SK-N-SH treated with all-trans-retinoic acid at 6 μM for 48 hours (cell line): Measurements from ENCODE around the gene CLTCL1.
A peak's percentile ranks its signal among the peaks of the same experiment; 100 is the strongest.

ENCODE experiments used
- ATAC-seq: fragments of 200-7000 bp; cut with Tn5 transposase; 3 replicates; pipeline ENCODE4 v1.9.1; 2020; ENCODE audit warnings: mild to moderate bottlenecking, moderate library complexity
- ARNTL ChIP-seq: fragments of 450-650 bp; formaldehyde crosslinking; IDR thresholded peaks from 2 replicates; pipeline ENCODE4 v1.5.0; 2020; ENCODE audit warnings: low read depth, mild to moderate bottlenecking, moderate library complexity, borderline replicate concordance
- BACH2 ChIP-seq: fragments of 250-450 bp; sonication (Bioruptor Pico); IDR thresholded peaks from 2 replicates; pipeline ENCODE4 v1.9.0; 2021; ENCODE audit warnings: mild to moderate bottlenecking, borderline replicate concordance
- CREB5 ChIP-seq: fragments of 250-450 bp; sonication (Bioruptor Pico); IDR thresholded peaks from 2 replicates; pipeline ENCODE4 v1.5.1; 2020; ENCODE audit warnings: low read depth, mild to moderate bottlenecking, moderate library complexity
- CSDC2 ChIP-seq: fragments of 250-450 bp; sonication (Bioruptor Pico); IDR thresholded peaks from 2 replicates; pipeline ENCODE4 v1.5.0; 2020; ENCODE audit warnings: mild to moderate bottlenecking, moderate library complexity
- CSRNP3 ChIP-seq: fragments of 250-450 bp; sonication (Bioruptor Pico); IDR thresholded peaks from 2 replicates; pipeline ENCODE4 v1.5.1; 2021; ENCODE audit warnings: mild to moderate bottlenecking, moderate library complexity
- ESRRG ChIP-seq: fragments of 250-450 bp; sonication (Bioruptor Pico); IDR thresholded peaks from 2 replicates; pipeline ENCODE4 v1.6.1; 2021; ENCODE audit warnings: mild to moderate bottlenecking
- GLIS3 ChIP-seq: fragments of 250-450 bp; sonication (Bioruptor Pico); IDR thresholded peaks from 2 replicates; pipeline ENCODE4 v1.5.0; 2020; ENCODE audit warnings: mild to moderate bottlenecking, moderate library complexity
- ISL1 ChIP-seq: fragments of 250-450 bp; sonication (Bioruptor Pico); IDR thresholded peaks from 2 replicates; pipeline ENCODE4 v2.1.2; 2022; ENCODE audit warnings: mild to moderate bottlenecking, moderate library complexity
- PATZ1 ChIP-seq: fragments of 250-450 bp; sonication (Bioruptor Pico); IDR thresholded peaks from 2 replicates; pipeline ENCODE4 v1.8.0; 2020; ENCODE audit warnings: mild to moderate bottlenecking, moderate library complexity, borderline replicate concordance
- PPARA ChIP-seq: fragments of 250-450 bp; sonication (Bioruptor Pico); IDR thresholded peaks from 2 replicates; pipeline ENCODE4 v1.5.0; 2020; ENCODE audit warnings: mild to moderate bottlenecking, borderline replicate concordance
- SNAI2 ChIP-seq: fragments of 250-450 bp; sonication (Bioruptor Pico); IDR thresholded peaks from 2 replicates; pipeline ENCODE4 v1.5.0; 2020; ENCODE audit warnings: mild to moderate bottlenecking, moderate library complexity
- TCF4 ChIP-seq: fragments of 250-450 bp; sonication (Bioruptor Pico); IDR thresholded peaks from 2 replicates; pipeline ENCODE4 v1.8.0; 2021; ENCODE audit warnings: mild to moderate bottlenecking, moderate library complexity, borderline replicate concordance
- TSHZ2 ChIP-seq: fragments of 250-450 bp; sonication (Bioruptor Pico); IDR thresholded peaks from 2 replicates; pipeline ENCODE4 v1.5.0; 2020; ENCODE audit warnings: mild to moderate bottlenecking, moderate library complexity
- ZC3H10 ChIP-seq: fragments of 250-450 bp; sonication (Bioruptor Pico); IDR thresholded peaks from 2 replicates; pipeline ENCODE4 v1.5.1; 2021; ENCODE audit warnings: mild to moderate bottlenecking, moderate library complexity
- ZFP3 ChIP-seq: fragments of 250-450 bp; sonication (Bioruptor Pico); IDR thresholded peaks from 2 replicates; pipeline ENCODE4 v1.5.0; 2020; ENCODE audit warnings: mild to moderate bottlenecking, moderate library complexity
- ZNF565 ChIP-seq: fragments of 450-650 bp; formaldehyde crosslinking; conservative IDR thresholded peaks from 2 replicates; pipeline ENCODE4 v1.5.0; 2020; ENCODE audit warnings: low read depth, mild to moderate bottlenecking, moderate library complexity
- ZNF70 ChIP-seq: fragments of 450-650 bp; formaldehyde crosslinking; IDR thresholded peaks from 2 replicates; pipeline ENCODE4 v1.5.0; 2020; ENCODE audit warnings: mild to moderate bottlenecking, moderate library complexity
- ZNF8 ChIP-seq: fragments of 450-650 bp; formaldehyde crosslinking; IDR thresholded peaks from 2 replicates; pipeline ENCODE4 v1.5.0; 2020; ENCODE audit warnings: mild to moderate bottlenecking, moderate library complexity

CLTCL1 gene

GRCh38 chr22:19179497-19180048 lies 111.9 kb downstream of the CLTCL1 start:
- ATAC-seq = peak; percentile 87
- TF ChIP-seq ZFP3 (CRISPR knock-in tag) (no peak), TCF4 (CRISPR knock-in tag) (no peak), CSDC2 (CRISPR knock-in tag) (no peak), ZNF8 (no peak), ISL1 (CRISPR knock-in tag) (no peak)

- TF ChIP-seq TCF4 (CRISPR knock-in tag) (no peak), BACH2 (CRISPR knock-in tag) (no peak), CSDC2 (CRISPR knock-in tag) (no peak), ZNF8 (no peak), CREB5 (CRISPR knock-in tag) (no peak), PPARA (CRISPR knock-in tag) (no peak), PATZ1 (CRISPR knock-in tag) (no peak), ZNF70 (no peak), TSHZ2 (no peak), ZC3H10 (CRISPR knock-in tag) (no peak), CSRNP3 (no peak), SNAI2 (CRISPR knock-in tag) (no peak), ISL1 (CRISPR knock-in tag) (no peak), ESRRG (CRISPR knock-in tag) (no peak)
- peak; percentile 87 for ATAC-seq
Measured at GRCh38 chr22:19178657-19179496, 112.6 kb downstream of the CLTCL1 start, which contains the start of gene SLC25A1. TSS of gene SLC25A1 (minus strand) at chr22:19178736. CDS start at chr22:19178673, 63 bp downstream.

- peak; percentile 5 for ATAC-seq
- TF ChIP-seq TSHZ2 (no peak), PPARA (CRISPR knock-in tag) (no peak), ARNTL (CRISPR knock-in tag) (no peak), SNAI2 (CRISPR knock-in tag) (no peak), GLIS3 (CRISPR knock-in tag) (no peak), ZNF8 (no peak), ZNF565 (CRISPR knock-in tag) (no peak), ISL1 (CRISPR knock-in tag) (no peak), ZFP3 (CRISPR knock-in tag) (no peak)
- TF ChIP-seq, all 23 proteins: peak for 0
Measured at GRCh38 chr22:19178065-19178656, 113.4 kb downstream of the CLTCL1 start.
